ENCODE measurements around the gene ANKRD40.

GRCh38 chr17:50651661-50652060 lies 56.1 kb downstream of the ANKRD40 start:
- TF ChIP-seq, protein P1, sequence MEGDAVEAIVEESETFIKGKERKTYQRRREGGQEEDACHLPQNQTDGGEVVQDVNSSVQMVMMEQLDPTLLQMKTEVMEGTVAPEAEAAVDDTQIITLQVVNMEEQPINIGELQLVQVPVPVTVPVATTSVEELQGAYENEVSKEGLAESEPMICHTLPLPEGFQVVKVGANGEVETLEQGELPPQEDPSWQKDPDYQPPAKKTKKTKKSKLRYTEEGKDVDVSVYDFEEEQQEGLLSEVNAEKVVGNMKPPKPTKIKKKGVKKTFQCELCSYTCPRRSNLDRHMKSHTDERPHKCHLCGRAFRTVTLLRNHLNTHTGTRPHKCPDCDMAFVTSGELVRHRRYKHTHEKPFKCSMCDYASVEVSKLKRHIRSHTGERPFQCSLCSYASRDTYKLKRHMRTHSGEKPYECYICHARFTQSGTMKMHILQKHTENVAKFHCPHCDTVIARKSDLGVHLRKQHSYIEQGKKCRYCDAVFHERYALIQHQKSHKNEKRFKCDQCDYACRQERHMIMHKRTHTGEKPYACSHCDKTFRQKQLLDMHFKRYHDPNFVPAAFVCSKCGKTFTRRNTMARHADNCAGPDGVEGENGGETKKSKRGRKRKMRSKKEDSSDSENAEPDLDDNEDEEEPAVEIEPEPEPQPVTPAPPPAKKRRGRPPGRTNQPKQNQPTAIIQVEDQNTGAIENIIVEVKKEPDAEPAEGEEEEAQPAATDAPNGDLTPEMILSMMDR (IDR thresholded peaks at IDR 0.05) = no peak
- no peak for TF ChIP-seq POLR2A (IDR thresholded peaks at IDR 0.05)

All from Peyer's patch (tissue), 4 donors.